Right renal cortex interstitium (tissue), 3 donors: ENCODE data around the gene MAP1S. TPM values are rescaled to one million over a fixed set of nuclear protein-coding genes. Genes with fewer than 3 reads are reported as not detected.

Source experiments
- DNase-seq, 3 donors: peaks; one replicate each; pipeline ENCODE4 v3.0.0-alpha.2; 2013; ENCODE audit warnings: low read depth in 3 of 3, low spot score in 2 of 3
- polyA plus RNA-seq, 3 donors: library from polyadenylated mRNA; unstranded; fragments of 120-200 nt; gene quantifications; one replicate each; pipeline ENCODE4 v1.2.1, GENCODE V29; 2013; ENCODE audit not compliant: insufficient read length in 3 of 3

The MAP1S gene
- polyA plus RNA-seq: 10 to 100 TPM; 25.6 to 36.1 (median 30.4) TPM

DNA sequence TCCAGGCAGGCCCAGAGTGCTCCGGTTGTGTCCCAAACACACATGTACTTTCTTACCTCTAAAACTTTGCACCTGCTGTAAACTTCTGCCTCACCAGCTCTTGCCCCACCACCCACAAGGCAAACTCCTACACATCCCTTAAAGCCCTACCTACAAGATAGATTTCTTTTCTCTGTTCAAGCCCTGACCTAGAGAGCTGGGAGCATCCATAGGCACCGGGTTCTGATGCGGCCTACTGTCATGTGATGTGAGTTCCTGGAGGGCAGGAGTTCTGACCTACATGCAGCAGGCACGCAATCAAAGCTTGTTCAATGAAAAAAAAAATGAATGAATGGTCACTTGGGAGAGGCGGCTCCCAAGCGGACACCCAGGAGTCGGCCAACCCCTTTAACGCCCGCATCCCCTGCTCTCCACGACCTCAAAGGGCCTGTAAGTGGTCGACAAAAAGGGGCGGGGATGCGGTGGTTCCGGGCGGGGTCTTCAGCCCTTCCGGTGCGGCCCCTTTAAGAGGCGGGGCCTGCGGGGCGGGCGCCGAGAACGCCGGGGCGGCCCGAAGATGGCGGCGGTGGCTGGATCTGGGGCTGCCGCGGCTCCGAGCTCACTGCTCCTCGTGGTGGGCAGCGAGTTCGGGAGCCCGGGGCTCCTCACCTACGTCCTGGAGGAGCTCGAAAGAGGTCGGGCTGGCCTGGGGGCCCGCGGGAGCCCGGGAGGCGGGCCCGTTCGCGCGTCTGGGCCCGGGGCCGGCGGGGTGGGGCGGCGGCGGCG is at the start of gene MAP1S:
Gene MAP1S (plus strand): TSS at position 534 of the 765 bp plus-strand sequence. CDS start 23 bp downstream, at position 557.
- DNase-seq: no peak

DNA sequence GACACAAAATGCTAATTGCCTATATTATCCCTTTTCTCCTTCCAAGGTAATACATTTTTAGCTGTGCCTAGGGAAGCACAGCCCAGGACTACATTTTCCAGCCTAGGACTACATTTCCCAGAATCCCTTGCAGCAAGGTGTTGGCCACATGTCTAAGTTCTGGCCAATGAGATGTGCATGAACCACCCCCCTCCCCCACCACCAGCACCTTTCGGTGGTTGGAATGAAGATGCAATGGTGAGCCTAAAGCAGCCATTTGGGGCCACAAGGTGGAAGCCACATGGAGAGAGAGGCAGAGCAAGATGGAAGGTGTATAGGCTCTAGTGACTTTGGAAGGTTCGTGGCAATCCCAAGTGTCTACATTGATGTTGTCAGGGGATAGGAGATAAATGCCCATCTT is 47.4 kb upstream of the MAP1S start:
- DNase-seq: no peak

DNA sequence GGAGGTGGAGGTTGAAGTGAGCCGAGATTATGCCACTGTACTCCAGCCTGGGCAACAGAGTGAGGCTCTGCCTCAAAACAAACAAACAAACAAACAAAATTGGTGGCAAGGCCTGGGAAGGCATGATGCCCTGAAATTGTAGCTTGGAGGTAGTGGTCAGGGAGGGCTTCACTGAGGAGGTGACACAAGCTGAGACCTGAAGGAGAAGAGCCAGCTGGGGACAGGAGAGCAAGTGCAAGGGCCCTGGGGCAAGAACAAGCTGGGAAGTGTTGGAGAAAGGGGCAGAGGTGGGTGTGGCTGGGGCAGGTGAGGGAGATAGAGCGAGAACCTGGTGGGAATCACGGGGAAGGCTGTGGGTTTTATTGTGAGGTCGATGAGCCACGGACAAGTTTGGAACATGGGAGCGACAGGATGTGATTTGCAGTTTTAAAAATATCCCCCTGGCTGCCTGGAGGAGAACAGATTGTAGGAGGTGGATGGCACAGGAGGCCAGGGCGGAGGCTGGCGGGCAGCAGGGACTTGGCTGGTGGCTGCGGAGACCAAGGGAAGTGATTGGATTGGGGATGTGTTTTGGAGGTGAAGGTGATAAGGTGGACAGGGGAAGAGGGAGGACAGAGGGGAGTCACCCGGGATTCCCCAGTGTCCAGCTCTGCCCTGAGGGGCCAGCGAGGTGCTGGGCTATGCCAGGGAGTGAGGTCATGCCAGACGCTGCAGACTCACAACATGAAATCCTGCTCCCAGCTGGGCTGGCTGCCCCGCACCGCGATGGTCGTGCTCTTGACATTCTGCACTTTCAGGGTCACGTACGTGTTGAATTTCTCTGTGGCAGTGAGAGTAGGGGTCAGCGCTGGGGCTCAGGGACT is 45.1 kb upstream of the MAP1S start:
- DNase-seq: no peak

GRCh38 chr19:17676295-17676694 is 43.0 kb upstream of the MAP1S start:
- no peak for DNase-seq

DNA sequence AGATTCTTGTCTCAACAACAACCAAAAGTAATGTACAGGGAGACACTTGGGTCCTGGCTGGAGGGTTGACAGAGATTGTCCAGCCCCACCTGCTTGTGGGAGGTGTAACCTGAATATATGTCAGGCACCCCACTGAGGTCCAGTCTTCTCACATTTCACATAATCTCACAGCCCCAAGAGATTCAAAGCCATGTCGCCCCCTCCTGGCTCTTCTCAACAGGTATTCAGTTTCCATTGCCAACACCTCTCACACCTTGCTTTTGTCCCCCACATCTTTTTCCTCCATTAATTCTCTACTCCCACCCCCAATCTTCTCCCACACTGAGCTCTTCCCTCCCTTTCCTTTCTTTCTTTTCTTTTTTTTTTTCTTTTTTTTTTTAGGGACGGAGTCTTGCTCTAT is 42.3 kb upstream of the MAP1S start:
- DNase-seq: no peak

GRCh38 chr19:17678836-17679235 is 40.4 kb upstream of the MAP1S start:
- no peak for DNase-seq

DNA sequence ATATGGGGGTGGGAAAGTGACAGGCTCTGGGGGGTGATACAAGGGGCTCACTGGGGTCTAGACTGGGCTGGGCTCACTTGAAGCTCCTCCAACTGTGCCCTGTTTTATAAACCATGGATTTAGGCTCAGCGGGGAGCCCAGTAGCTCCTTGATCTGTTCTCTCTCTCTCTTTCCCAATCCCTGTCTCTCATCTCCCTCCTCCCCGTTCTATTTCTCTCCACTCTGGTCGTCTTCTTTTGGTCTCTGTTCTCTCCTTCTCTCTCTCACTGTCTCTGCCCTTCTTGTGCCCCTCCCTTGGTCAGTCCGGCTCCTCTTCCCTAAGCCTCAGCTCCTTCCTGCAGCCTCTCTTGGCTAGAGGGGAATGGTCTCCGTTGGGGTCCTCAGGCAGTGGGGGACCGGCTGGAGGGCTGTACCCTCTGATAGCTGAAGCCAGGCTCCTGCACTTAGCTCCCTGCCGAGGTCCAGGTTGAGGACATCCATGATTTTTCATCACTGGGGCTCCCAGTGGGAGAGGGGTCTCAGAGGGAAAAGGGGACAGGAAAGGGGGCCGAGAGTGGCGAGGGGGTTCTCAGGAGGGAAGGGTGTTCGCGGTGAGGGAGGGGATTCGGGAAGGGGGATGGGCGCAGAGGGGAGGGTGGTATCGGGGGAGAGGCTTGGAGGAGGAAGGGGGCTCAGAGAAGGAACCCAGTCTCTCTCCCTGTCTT is 39.6 kb upstream of the MAP1S start:
- no peak for DNase-seq

DNA sequence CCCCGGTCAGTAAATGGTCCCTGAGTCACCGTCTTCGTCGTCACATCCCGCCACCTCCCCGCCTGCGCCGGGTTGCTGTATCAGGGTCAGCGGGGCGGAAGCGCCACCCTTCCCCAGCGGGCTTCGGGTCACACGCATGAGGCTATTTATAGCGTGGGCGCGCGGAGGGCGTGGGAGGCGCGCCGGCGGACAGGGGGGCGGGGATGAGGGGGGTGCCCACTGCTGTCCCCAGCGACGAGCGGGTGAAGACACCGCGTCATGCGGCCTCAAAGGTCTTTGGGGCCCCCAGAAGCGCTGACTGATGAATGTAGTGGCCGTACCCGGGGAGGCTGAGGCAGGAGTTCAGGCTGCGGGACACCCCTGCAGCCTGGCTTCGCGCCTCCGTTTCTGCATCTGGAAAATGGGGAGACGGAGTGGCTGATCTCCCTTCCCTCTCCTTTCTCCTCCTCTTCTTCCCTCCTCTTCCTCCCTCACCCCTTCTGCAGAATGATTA is 39.0 kb upstream of the MAP1S start:
- peak in 1 of 3 donors; percentile 9 for DNase-seq

DNA sequence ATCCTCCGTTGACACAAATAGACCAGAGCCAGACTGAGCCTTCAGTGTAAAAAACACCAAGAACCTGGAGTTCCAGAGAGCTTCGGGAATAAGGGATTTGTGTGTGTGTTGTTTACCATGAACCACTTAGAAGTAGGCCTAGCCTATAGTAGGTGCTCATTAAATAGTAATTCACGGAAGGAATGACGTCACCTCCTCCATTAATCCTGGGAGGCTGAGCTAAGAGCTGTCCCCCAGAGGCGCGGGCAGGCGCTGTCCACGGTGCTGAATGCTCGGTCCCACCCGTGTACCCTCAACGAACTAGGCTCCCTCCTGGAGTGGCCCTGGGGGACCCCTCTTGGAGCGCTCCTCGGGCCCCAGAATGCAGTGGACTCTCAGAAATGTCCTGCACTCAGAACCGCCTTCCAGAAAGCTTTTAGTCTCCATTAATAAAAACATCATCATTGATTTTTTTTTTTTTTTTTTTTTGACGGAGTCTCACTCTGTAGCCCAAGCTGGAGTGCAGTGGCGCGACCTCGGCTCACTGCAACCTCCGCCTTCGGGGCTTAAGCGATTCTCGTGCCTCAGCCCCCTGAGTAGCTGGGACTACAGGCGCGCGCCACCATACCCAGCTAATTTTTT is 37.7 kb upstream of the MAP1S start:
- no peak for DNase-seq

- DNase-seq: no peak
These were observed 37.0 kb upstream of the MAP1S start for GRCh38 chr19:17682273-17682672.

- no peak for DNase-seq
These were observed 36.2 kb upstream of the MAP1S start for GRCh38 chr19:17683078-17683477.

- DNase-seq: no peak
These were observed 35.0 kb upstream of the MAP1S start for GRCh38 chr19:17684256-17684655.

GRCh38 chr19:17685451-17686022 is 33.7 kb upstream of the MAP1S start:
- no peak for DNase-seq

- no peak for DNase-seq
These were observed 33.2 kb upstream of the MAP1S start for GRCh38 chr19:17686023-17686521.

DNA sequence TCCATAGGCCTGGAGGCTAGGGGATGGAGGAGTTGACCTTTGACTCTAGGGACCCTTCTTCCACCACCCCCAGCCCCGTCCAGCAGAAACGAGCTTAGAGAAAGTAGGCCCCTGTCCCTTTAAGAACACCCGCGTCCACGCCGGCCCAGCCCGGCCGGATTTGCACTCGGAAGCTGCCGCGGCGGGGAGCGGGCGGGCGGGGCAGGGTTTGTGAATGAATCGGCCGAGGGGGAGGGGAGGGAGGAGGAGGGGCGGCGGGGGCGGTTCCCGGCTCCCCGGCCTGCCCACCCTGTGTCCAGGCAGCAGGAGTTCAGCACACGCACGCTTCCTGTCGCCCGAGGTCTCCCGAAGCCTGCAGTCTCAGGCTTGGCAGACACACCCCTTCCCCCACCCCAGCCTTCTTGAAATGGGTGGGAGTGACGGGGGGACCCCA is 32.7 kb upstream of the MAP1S start:
- no peak for DNase-seq

DNA sequence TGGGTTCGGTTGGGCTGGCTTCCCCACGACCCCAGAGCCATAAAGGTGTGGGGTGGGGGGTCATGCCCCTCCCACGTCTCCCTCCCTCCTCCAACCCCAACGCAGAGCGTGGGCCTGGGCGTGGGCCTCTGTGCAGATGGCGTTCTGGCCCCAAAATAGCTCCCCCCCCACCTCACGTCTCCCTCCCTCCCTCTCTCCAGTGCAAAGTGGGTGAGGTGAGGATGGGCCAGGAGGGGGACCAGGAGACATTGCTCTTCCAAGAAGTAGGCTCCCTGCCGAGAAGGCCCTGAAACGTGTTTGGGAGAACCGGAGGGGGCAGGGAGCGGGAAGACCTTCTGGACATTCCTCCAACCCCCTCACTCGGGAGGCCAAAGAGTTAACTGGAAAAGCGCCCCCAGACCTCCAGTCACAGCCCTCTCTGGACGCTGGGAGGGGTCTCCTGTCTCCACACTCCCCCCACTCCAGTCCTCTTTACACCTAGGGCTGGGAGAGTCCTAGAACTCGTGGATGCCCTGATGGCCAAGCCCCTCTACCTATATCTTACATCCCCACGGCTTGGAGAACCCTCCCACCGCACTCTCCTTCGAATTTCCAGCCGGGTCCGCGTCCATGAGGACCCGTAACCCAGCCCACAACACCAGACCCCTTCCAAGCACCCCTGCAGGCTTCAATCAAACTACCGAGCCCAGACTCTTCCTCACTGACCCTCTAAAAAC is 32.0 kb upstream of the MAP1S start:
- no peak for DNase-seq

GRCh38 chr19:17687857-17688784 is 31.2 kb upstream of the MAP1S start, which contains the start of gene UNC13A:
TSS of gene UNC13A (minus strand) at chr19:17688354. CDS start at chr19:17688199, 155 bp downstream.
- peak in 2 of 3 donors; percentile 27 to 50 for DNase-seq
